ENCODE data around the gene KCNN3. TPM values are rescaled to one million over a fixed set of nuclear protein-coding genes. Genes with fewer than 3 reads are reported as not detected.
A peak's percentile ranks its signal among the peaks of the same experiment; 100 is the strongest.

Gene KCNN3
- total RNA-seq, 4 donors from 2014 or later, result 5.0 to 30.0 (median 20.8) TPM

DNA sequence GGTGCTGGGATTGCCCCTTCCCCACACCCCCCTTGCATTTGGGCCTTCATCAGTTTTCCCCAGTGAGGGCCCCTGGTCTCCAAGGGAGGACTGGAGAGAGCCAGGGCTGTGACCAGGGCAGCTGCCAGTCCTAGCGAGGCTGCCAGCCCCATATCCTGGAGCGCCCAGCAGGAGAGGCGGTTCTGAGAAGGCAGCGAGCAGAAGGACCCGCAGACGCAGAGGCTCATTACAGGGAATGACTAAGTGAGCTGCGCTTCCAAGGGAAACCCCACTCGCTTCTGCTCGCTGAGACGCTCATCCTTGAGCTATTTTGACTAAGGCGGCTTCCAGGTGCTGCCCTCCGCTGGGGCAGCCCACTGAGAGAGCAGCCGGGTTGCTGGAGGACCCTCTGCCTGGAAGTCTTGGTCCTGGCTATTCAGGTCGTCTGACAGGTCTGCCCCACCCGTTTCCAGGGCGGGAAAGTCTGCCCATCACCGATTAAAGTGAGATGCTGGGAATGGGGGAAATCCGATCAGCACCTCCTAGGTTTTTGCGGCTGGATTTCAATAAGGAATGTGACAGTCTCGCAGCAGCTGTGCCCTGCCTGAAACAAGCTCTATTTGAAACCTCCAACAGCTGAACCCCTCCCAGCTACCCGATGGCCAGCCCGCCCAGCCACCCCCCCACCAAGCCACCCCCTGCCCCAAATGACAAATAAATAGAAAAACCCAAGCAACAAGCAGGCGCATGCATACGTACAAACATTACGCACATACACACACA lies 2.8 kb downstream of the KCNN3 start:
- no peaks in the 10 kb centered on the region for H3K27me3 ChIP-seq
- H3K27ac ChIP-seq, result peak overlapping the region; percentile 91 to 99 (median 96)
- peak; percentile 69 to 81 for TF ChIP-seq POLR2A (IDR thresholded peaks at IDR 0.05)
- TF ChIP-seq, protein P1, sequence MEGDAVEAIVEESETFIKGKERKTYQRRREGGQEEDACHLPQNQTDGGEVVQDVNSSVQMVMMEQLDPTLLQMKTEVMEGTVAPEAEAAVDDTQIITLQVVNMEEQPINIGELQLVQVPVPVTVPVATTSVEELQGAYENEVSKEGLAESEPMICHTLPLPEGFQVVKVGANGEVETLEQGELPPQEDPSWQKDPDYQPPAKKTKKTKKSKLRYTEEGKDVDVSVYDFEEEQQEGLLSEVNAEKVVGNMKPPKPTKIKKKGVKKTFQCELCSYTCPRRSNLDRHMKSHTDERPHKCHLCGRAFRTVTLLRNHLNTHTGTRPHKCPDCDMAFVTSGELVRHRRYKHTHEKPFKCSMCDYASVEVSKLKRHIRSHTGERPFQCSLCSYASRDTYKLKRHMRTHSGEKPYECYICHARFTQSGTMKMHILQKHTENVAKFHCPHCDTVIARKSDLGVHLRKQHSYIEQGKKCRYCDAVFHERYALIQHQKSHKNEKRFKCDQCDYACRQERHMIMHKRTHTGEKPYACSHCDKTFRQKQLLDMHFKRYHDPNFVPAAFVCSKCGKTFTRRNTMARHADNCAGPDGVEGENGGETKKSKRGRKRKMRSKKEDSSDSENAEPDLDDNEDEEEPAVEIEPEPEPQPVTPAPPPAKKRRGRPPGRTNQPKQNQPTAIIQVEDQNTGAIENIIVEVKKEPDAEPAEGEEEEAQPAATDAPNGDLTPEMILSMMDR (IDR thresholded peaks at IDR 0.05 in 4 of 5, conservative IDR thresholded peaks at IDR 0.05 in 1 of 5), result peak in 1 of 5 experiments; percentile 33
- H3K4me1 ChIP-seq, result peaks cover 53 to 57% of the 10 kb centered on the region in 2 donors
- intact Hi-C loops (cut with DNase I; ENCODE audit: low total_unique reads), result no loop called here
- DNase-seq (peak; percentile 57 to 83), ATAC-seq (peak; percentile 30 to 39)
- H3K36me3 ChIP-seq, result no peaks in the 10 kb centered on the region
- H3K4me3 ChIP-seq, result peak overlapping the region; percentile 52 to 71 (median 66)
- in situ Hi-C loops (cut with MboI; ENCODE audit: low sequenced_read_pairs in 4 of 4), result no loop called here
- no peaks in the 10 kb centered on the region for H3K9me3 ChIP-seq

DNA sequence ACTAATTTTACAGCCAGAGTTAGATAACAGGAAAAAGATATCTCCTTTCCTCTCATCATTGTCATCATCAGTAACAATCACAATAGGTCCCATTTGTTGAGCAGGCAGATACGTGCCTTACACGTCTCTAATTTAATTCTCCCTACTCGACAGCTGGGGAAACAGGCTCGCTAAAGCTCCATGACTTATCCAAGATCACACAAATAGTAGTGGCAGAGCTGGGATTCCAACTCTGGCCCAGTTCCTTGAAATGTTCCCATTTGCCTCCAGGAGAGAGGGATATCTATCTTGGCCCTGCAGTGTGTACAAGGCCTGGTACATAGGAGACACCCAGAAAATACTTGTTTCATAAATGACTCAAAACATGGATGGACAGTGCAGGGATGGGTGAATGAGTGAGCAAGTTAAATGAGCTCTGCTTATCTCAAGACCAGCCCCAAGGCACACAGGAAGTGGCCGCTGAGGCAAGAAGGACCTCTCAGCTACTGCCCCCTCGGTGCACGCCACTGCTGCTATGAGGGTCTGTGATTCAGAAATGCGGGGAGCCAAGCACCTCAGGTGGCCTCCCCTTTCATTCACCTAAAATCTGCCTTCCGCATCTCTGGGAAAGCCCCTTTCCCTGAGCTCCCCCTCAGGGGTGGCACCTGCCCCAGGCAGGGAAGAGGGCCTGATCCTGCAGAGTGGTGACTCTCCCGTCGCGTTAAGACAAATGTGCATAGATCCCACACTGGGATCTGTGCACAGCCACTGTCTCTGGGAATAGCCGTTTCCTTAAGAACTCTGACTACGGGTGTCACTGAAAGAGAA lies 3.6 kb downstream of the KCNN3 start:
- H3K27ac ChIP-seq, result peak overlapping the region; percentile 91 to 99 (median 96)
- peak overlapping the region; percentile 52 to 71 (median 66) for H3K4me3 ChIP-seq
- DNase-seq, result no peak
- H3K4me1 ChIP-seq, result peaks cover 59 to 65% of the 10 kb centered on the region in 2 donors
- no peaks in the 10 kb centered on the region for H3K36me3 ChIP-seq
- no peaks in the 10 kb centered on the region for H3K9me3 ChIP-seq
- no peak for ATAC-seq
- TF ChIP-seq POLR2A (IDR thresholded peaks at IDR 0.05), result no peak
- TF ChIP-seq, protein P1 (IDR thresholded peaks at IDR 0.05 in 4 of 5, conservative IDR thresholded peaks at IDR 0.05 in 1 of 5), result no peak
- no peaks in the 10 kb centered on the region for H3K27me3 ChIP-seq
- in situ Hi-C loops (cut with MboI; ENCODE audit: low sequenced_read_pairs in 4 of 4), result no loop called here
- intact Hi-C loops (cut with DNase I; ENCODE audit: low total_unique reads), result no loop called here

DNA sequence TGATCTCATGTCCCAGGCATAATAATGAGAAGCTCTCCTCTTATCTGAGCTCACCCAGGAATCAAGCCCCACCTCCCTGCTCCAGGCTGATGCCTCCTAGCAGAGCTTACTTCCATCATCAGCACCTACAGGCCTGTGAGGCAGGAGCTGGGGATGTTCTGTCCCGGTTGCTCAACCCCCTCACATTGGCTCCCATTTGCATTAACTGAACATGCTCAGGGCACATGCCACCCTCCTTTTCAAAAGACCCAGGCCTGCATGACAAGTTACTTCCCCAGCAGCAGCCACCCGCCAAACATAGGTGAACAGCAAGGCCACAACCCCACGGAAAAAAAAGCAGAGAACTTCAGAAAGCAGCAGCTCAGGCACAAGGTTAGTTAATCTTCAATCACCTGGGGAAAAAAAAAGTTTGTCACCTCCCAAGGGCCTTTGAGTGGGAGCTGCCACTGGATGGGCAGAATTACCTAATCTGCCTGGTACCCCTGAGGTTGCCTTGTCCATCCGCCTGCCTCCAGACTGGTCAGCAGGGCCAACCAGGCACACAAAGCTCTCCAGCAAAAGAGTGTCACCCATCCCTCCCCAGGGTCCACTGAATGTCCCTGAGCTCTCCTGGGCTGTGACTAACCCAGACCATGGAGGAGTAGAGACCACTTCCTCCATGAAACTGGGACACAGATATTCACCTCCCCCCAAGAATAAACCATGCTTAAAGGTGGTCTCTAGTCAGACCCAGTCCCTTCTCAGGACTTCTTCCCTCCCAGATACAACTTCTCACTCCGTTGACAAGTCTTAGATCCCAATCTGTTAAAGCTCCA lies 4.4 kb downstream of the KCNN3 start:
- peak; percentile 68 to 70 for DNase-seq
- no peaks in the 10 kb centered on the region for H3K27me3 ChIP-seq
- peak overlapping the region; percentile 91 to 99 (median 96) for H3K27ac ChIP-seq
- ATAC-seq, result peak in 1 of 2 donors; percentile 7
- peaks cover 65 to 73% of the 10 kb centered on the region in 2 donors for H3K4me1 ChIP-seq
- H3K9me3 ChIP-seq, result no peaks in the 10 kb centered on the region
- TF ChIP-seq, protein P1 (IDR thresholded peaks at IDR 0.05 in 4 of 5, conservative IDR thresholded peaks at IDR 0.05 in 1 of 5), result no peak
- TF ChIP-seq POLR2A (IDR thresholded peaks at IDR 0.05), result peak; percentile 43 to 47
- H3K36me3 ChIP-seq, result no peaks in the 10 kb centered on the region
- intact Hi-C loops (cut with DNase I; ENCODE audit: low total_unique reads), result no loop called here
- peak overlapping the region in 1 of 4 donors; percentile 71 for H3K4me3 ChIP-seq
- in situ Hi-C loops (cut with MboI; ENCODE audit: low sequenced_read_pairs in 4 of 4), result no loop called here

DNA sequence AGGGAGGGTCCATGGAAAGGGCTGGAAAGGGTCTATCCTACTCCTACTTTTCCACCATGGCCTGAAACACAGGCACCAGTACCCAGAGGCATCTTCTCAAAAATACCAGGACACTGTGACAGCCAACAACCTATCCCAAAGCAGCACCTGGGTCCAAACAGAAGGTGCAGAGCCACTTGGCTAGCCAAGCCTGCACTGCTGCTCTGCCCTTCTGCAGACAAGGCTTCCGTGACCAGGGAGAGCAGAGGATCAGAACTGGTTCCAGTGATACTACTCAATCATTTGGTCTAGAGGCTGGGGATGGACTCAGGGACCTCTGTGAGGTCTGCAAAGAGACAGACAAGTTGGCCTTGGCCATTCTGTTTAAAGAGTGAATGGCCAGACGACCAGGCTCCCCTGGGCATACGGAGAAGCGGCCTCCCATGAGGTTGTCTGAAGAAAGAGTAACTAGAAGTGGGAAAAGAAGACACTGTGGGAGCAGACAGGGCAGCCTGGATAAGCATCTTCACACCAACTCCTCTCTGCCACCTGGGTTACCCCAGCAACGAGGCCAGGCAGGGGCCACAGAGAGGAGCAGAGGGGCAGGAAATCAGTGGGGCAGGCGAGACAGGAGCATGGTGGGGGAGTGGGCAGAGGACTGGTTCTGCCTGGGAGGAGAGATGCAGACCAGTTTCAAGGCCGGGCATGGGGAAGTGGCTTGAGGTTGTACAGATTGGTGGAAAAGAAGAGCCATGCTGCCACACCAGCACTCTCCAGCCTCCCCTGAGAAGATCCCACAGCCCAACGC lies 5.7 kb downstream of the KCNN3 start:
- intact Hi-C loops (cut with DNase I; ENCODE audit: low total_unique reads), result loop anchor here (5.0 kb wide), 3 partner anchors 138 to 457 kb away; partner anchors contain the start of genes IL6R and ZBTB7B
- no peaks in the 10 kb centered on the region for H3K9me3 ChIP-seq
- in situ Hi-C loops (cut with MboI; ENCODE audit: low sequenced_read_pairs in 4 of 4), result no loop called here
- ATAC-seq (no peak), DNase-seq (no peak)
- H3K4me3 ChIP-seq, result no peak overlapping the region
- peaks cover 64 to 76% of the 10 kb centered on the region in 2 donors for H3K4me1 ChIP-seq
- no peaks in the 10 kb centered on the region for H3K27me3 ChIP-seq
- TF ChIP-seq POLR2A (IDR thresholded peaks at IDR 0.05), result no peak
- TF ChIP-seq, protein P1 (IDR thresholded peaks at IDR 0.05 in 4 of 5, conservative IDR thresholded peaks at IDR 0.05 in 1 of 5), result no peak
- H3K27ac ChIP-seq, result peak overlapping the region; percentile 91 to 99 (median 96)
- H3K36me3 ChIP-seq, result no peaks in the 10 kb centered on the region
